GM19397 (cell line): ENCODE results near the gene PTPN1.
"Not testable (repeated sequence)": the region's sequence is repeated elsewhere in the genome, so short reads cannot be mapped to it uniquely, and the experiment has no call there.

Experiments used
- ATAC-seq: cut with Tn5 transposase; IDR thresholded peaks from one replicate; pipeline ENCODE4 v1.9.1; 2021; ENCODE audit warnings: mild to moderate bottlenecking, moderate library complexity; ENCODE audit not compliant: unreplicated experiment

Gene PTPN1

GRCh38 chr20:50509923-50510705, at the start of gene PTPN1:
Gene PTPN1, plus strand, starts transcription at chr20:50510383. Its CDS starts 145 bp downstream, at chr20:50510528.
- ATAC-seq: peak; percentile 91

- no peak for ATAC-seq
These were observed 49.4 kb upstream of the PTPN1 start for GRCh38 chr20:50460608-50461267.

- no peak for ATAC-seq
These were observed 48.0 kb upstream of the PTPN1 start for GRCh38 chr20:50462093-50462690.

GRCh38 chr20:50464026-50464724, 46.0 kb upstream of the PTPN1 start:
- no peak for ATAC-seq

- ATAC-seq: no peak
These were observed 45.2 kb upstream of the PTPN1 start for GRCh38 chr20:50464725-50465650.

GRCh38 chr20:50467174-50467573, 43.0 kb upstream of the PTPN1 start:
- no peak for ATAC-seq

GRCh38 chr20:50467718-50468356, 42.3 kb upstream of the PTPN1 start:
- ATAC-seq: no peak

- no peak for ATAC-seq
These were observed 41.8 kb upstream of the PTPN1 start for GRCh38 chr20:50468378-50468798.

GRCh38 chr20:50469176-50469723, 40.9 kb upstream of the PTPN1 start:
- ATAC-seq: no peak

- ATAC-seq: no peak
These were observed 40.4 kb upstream of the PTPN1 start for GRCh38 chr20:50469796-50470195.

GRCh38 chr20:50470264-50470858, 39.8 kb upstream of the PTPN1 start:
- ATAC-seq: no peak

- no peak for ATAC-seq
These were observed 39.0 kb upstream of the PTPN1 start for GRCh38 chr20:50471231-50471630.

- ATAC-seq: no peak
These were observed 37.2 kb upstream of the PTPN1 start for GRCh38 chr20:50472693-50473664.

GRCh38 chr20:50474356-50474755, 35.8 kb upstream of the PTPN1 start:
- ATAC-seq: not testable (repeated sequence)

- ATAC-seq: no peak
These were observed 34.4 kb upstream of the PTPN1 start for GRCh38 chr20:50475681-50476292.

GRCh38 chr20:50477239-50477872, 32.8 kb upstream of the PTPN1 start:
- ATAC-seq: no peak
